Measurements from ENCODE around the gene KIF1B. TPM values are rescaled to one million over a fixed set of nuclear protein-coding genes. Genes with fewer than 3 reads are reported as not detected.
A peak's percentile ranks its signal among the peaks of the same experiment; 100 is the strongest.

Gene KIF1B
- polyA plus RNA-seq, 1 experiment: 26.9 TPM

- no peak overlapping the region for H3K27ac ChIP-seq (ENCODE audit: low read depth, low read length)
- POLR2A ChIA-PET: no interaction called here
Measured at GRCh38 chr1:10207810-10208209, 2.6 kb upstream of the KIF1B start.

DNA sequence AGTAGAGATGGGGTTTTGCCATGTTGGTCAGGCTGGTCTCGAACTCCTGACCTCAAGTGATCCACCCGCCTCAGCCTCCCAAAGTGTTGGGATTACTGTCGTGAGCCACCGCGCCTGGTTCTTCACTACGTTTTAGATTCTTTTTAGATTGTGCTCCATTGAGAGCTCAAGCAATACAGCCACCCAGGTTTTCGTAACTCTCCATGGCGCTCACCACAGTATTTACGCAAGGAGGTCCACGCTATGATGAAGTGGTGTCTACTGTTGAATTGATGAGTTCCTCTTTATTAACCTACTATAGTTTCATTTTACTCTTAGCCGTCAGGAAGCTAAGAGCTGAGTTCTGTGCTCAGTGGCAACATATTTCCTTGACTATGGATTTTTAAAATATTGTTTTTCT lies 1.8 kb upstream of the KIF1B start:
- H3K27ac ChIP-seq (ENCODE audit: low read depth, low read length): no peak overlapping the region
- no peak overlapping the region for H3K4me3 ChIP-seq (ENCODE audit: low read depth, low read length)
- ChIA-PET CTCF (interaction anchor here (0.6 to 3.2 kb wide), 12 partner anchors 8 to 334 kb away, joined by 3 to 20 read pairs (median 6); no protein-coding TSS in a partner anchor), POLR2A (interaction anchor here (0.6 kb wide), 1 partner anchor 403 kb away, joined by 4 read pairs; no protein-coding TSS in a partner anchor)
- DNase-seq (ENCODE audit: low read depth, low spot score): no peak
- no peaks in the 10 kb centered on the region for H3K27me3 ChIP-seq (ENCODE audit: control insufficient read depth, insufficient read depth, low read length)
- TF ChIP-seq CTCF (IDR thresholded peaks at IDR 0.05; ENCODE audit: low read depth, low read length): no peak
- no peaks in the 10 kb centered on the region for H3K9me3 ChIP-seq (ENCODE audit: control insufficient read depth, insufficient read depth, low read length)

More at GRCh38 chr1:10207810-10208209, 2.6 kb upstream of the KIF1B start:
- H3K27me3 ChIP-seq (ENCODE audit: control insufficient read depth, insufficient read depth, low read length): no peaks in the 10 kb centered on the region
- H3K4me3 ChIP-seq (ENCODE audit: low read depth, low read length): no peak overlapping the region
- DNase-seq (ENCODE audit: low read depth, low spot score): no peak
- CTCF ChIA-PET: interaction anchor here (0.9 to 3.2 kb wide), 3 partner anchors 14 to 257 kb away, joined by 3 to 17 read pairs (median 3); no protein-coding TSS in a partner anchor
- TF ChIP-seq CTCF (IDR thresholded peaks at IDR 0.05; ENCODE audit: low read depth, low read length): no peak
- no peaks in the 10 kb centered on the region for H3K9me3 ChIP-seq (ENCODE audit: control insufficient read depth, insufficient read depth, low read length)

GRCh38 chr1:10209590-10209904 lies 823 bp upstream of the KIF1B start:
- ChIA-PET POLR2A (interaction anchor here (0.7 to 1.4 kb wide), 5 partner anchors 17 to 206 kb away, joined by 3 to 5 read pairs (median 4); partner anchors contain the start of gene UBE4B), CTCF (interaction anchor here (0.6 to 3.2 kb wide), 59 partner anchors 9 to 335 kb away, joined by 3 to 22 read pairs (median 5); partner anchors contain the start of genes LZIC and NMNAT1)
- Histone ChIP-seq H3K27me3 (ENCODE audit: control insufficient read depth, insufficient read depth, low read length) (no peaks in the 10 kb centered on the region), H3K27ac (ENCODE audit: low read depth, low read length) (peak overlapping the region; percentile 99), H3K4me3 (ENCODE audit: low read depth, low read length) (peak overlapping the region; percentile 73), H3K9me3 (ENCODE audit: control insufficient read depth, insufficient read depth, low read length) (no peaks in the 10 kb centered on the region)
- no peak for TF ChIP-seq CTCF (IDR thresholded peaks at IDR 0.05; ENCODE audit: low read depth, low read length)
- DNase-seq (ENCODE audit: low read depth, low spot score): no peak

DNA sequence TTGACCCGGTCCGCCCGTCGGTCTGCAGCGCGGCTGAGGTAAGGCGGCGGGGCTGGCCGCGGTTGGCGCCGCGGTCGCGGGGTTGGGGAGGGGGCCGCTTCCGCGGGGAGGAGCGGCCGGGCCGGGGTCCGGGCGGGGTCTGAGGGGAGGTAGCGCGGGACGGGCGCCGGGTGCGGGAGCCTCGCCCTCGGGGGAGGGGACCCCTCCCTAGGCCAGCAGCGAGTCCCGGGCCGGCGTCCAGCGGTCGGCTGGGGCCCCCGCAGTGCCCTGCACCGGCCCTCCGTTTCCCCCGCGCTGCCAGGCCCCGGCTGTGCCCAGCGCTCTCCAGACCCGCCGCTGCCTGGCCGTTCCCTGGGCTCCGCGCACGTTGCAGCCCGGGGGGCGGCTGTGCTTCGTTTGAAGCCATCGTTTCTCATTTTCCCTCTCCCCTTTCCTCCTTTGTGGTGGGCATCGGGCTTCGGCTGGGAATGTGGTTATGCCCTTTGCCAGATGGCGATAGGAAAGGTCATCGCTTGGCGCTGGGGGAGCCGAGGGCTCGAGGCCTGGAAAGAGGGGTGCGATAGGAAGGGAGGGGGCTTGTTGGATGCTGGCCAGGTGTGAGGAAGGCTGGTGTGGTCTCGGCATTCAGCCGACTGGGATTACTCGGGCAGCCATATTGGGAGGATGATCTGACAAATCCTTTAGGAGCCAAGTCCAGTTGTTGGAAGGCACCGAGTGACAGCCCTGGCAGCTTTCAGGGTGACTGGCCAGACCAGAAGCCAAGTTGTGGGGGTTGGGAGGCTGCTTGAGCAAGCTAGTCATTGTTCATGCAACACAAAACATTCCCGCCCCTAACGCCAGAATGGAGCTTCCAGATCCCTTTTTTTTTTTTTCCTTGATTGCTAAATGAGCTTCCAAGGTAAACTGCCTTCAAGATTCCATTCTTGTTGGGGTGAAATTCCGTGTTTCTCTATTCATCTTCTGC lies 753 bp downstream of the KIF1B start:
- Histone ChIP-seq H3K27ac (ENCODE audit: low read depth, low read length) (peak overlapping the region; percentile 90), H3K27me3 (ENCODE audit: control insufficient read depth, insufficient read depth, low read length) (no peaks in the 10 kb centered on the region), H3K9me3 (ENCODE audit: control insufficient read depth, insufficient read depth, low read length) (no peaks in the 10 kb centered on the region), H3K4me3 (ENCODE audit: low read depth, low read length) (peak overlapping the region; percentile 99)
- ChIA-PET POLR2A (interaction anchor here (0.5 to 1.4 kb wide), 8 partner anchors 15 to 130 kb away, joined by 3 to 5 read pairs (median 4); no protein-coding TSS in a partner anchor), CTCF (interaction anchor here (0.6 to 3.2 kb wide), 40 partner anchors 7 to 268 kb away, joined by 3 to 22 read pairs (median 6); partner anchors contain the start of genes LZIC and NMNAT1)
- TF ChIP-seq CTCF (IDR thresholded peaks at IDR 0.05; ENCODE audit: low read depth, low read length): no peak
- peak; percentile 59 for DNase-seq (ENCODE audit: low read depth, low spot score)

Data from AG04450 (cell line).